Suprapubic skin (tissue), 4 donors: ENCODE results near the gene ADAR.

Experiments used
- CTCF ChIP-seq, 2 donors: fragments of 200-600 bp in 1 of 2; fragments of 450-650 bp in 1 of 2; sonication (generic) in 1 of 2; IDR thresholded peaks; one replicate each; pipeline ENCODE4 v1.5.1; 2016 to 2019; ENCODE audit warnings: antibody characterized with exemption in 2 of 2, mild to moderate bottlenecking in 1 of 2, moderate library complexity in 1 of 2
- POLR2A ChIP-seq, 2 donors: fragments of 450-650 bp; IDR thresholded peaks; one replicate each; pipeline ENCODE4 v1.6.1; 2017; ENCODE audit warnings: antibody characterized with exemption in 2 of 2, mild to moderate bottlenecking in 2 of 2, moderate library complexity in 2 of 2
- POLR2AphosphoS5 ChIP-seq, 3 donors: sonication (generic); formaldehyde crosslinking; IDR thresholded peaks; one replicate each; pipeline ENCODE4 v1.6.1; 2017; ENCODE audit warnings: antibody characterized with exemption in 3 of 3

DNA sequence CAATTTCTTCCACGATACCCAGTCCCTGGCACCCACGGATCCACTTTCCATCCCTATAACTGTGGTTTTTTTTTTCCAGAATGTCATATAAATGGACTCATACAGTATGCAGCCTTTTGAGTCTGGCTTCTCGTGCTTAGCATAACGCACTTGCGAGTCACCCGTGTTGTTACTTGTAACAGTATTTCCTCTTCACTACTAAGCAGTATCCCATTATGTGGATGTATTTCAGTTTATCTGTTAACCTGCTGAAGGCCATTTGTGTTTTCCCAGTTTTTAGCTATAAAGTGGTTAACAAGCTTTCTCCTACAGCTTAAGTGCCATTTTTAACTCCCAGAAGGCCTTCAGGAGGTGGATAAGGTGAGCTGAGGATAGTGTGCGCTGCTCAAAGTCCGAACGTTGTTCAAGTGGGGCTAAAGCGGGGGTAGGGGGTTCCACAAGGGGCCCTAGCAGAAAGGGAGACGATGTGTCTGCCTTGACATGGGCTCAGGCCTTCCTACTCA lies 829 bp downstream of the ADAR start:
- no peak for TF ChIP-seq CTCF (IDR thresholded peaks at IDR 0.05)
- TF ChIP-seq POLR2AphosphoS5 (IDR thresholded peaks at IDR 0.05) = no peak
- no peak for TF ChIP-seq POLR2A (IDR thresholded peaks at IDR 0.05)
